Measurements from ENCODE around the gene PEPD. TPM values are rescaled to one million over a fixed set of nuclear protein-coding genes. Genes with fewer than 3 reads are reported as not detected.

PEPD gene
- total RNA-seq, 1 experiment from 2014 or later = 116 TPM

DNA sequence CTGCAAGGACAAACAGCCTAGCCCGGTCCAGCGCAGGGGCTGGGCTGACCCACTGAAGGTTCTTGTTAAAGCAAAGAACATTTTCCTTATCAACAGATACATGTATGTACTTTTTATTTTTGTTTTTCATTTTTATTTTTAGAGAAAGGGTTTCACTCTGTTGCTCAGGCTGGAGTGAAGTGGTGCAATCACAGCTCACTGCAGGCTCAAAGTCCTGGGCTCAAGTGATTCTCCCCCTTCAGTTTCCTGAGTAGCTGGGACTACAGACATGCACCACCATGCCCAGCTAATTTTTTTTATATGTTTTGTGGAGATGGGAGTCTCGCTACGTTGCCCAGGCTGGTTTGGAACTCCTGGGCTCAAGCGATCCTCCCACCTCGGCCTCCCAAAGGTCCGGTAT is 100.2 kb downstream of the PEPD start:
- H3K27me3 ChIP-seq (replicated peaks; ENCODE audit: control insufficient read depth, insufficient read depth, low read length) = no peaks in the 10 kb centered on the region
- POLR2A ChIA-PET = no interaction called here
- intact Hi-C loops (cut with micrococcal nuclease; ENCODE audit: unreplicated experiment) = no loop called here

DNA sequence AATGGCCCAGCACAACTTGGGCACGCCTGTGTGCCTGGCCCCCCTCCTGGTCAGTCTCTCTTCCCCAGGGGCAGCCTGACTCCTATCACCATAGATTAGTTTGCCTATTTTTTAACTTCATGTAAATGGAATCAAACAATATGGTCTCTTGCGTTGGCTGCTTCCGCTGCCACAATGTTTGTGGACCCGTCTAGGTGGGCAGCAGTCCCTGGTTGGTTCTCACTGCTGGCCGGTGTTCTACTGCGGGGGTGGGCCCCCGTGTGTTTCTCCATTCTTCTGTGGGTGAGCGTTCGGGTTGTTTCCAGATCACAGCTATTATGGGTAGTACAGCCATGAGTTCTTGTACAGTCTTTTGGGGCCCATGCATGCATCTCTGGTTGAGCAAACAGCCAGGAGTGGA is 100.8 kb downstream of the PEPD start:
- no peaks in the 10 kb centered on the region for H3K27me3 Mint-ChIP-seq (ENCODE audit: insufficient read depth, unreplicated experiment)
- CTCF ChIA-PET = no interaction called here
- Histone ChIP-seq H3K4me3 (ENCODE audit: low read depth, low read length) (no peak overlapping the region), H3K9me3 (no peaks in the 10 kb centered on the region), H3K4me1 (peaks cover 4% of the 10 kb centered on the region; the same call in 1 of the 2 replicates), H3K27me3 (replicated peaks; ENCODE audit: control insufficient read depth, insufficient read depth, low read length) (no peaks in the 10 kb centered on the region), H3K36me3 (ENCODE audit: control insufficient read depth, insufficient read depth, low read length) (no peaks in the 10 kb centered on the region)
- no peaks in the 10 kb centered on the region for H3K9me3 Mint-ChIP-seq (ENCODE audit: unreplicated experiment)
- intact Hi-C loops (cut with micrococcal nuclease; ENCODE audit: unreplicated experiment) = no loop called here
- H3K4me1 Mint-ChIP-seq (ENCODE audit: low read depth, unreplicated experiment) = peaks cover 5% of the 10 kb centered on the region
- H3K27ac Mint-ChIP-seq (ENCODE audit: unreplicated experiment) = no peak overlapping the region
- DNase-seq = no peak
- H3K4me3 Mint-ChIP-seq (ENCODE audit: unreplicated experiment) = no peak overlapping the region
- no peaks in the 10 kb centered on the region for H3K36me3 Mint-ChIP-seq (ENCODE audit: insufficient read depth, unreplicated experiment)
- no peak for TF ChIP-seq CTCF (IDR thresholded peaks at IDR 0.05; ENCODE audit: insufficient read depth in 1 of 2, low read depth in 1 of 2, low read length in 1 of 2, severe bottlenecking in 1 of 2, unreplicated experiment in 1 of 2)
- POLR2A ChIA-PET = no interaction called here
- no TSS peak for BruUV-seq (replicated peaks)

More for the DNA sequence above, 100.2 kb downstream of the PEPD start:
- CTCF ChIA-PET = no interaction called here
- no peak for TF ChIP-seq CTCF (IDR thresholded peaks at IDR 0.05; ENCODE audit: insufficient read depth in 1 of 2, low read depth in 1 of 2, low read length in 1 of 2, severe bottlenecking in 1 of 2, unreplicated experiment in 1 of 2)
- Histone ChIP-seq H3K36me3 (ENCODE audit: control insufficient read depth, insufficient read depth, low read length) (no peaks in the 10 kb centered on the region), H3K4me3 (ENCODE audit: low read depth, low read length) (no peak overlapping the region), H3K4me1 (peaks cover 3% of the 10 kb centered on the region; the same call in 1 of the 2 replicates), H3K9me3 (no peaks in the 10 kb centered on the region)
- H3K9me3 Mint-ChIP-seq (ENCODE audit: unreplicated experiment) = no peaks in the 10 kb centered on the region
- no peaks in the 10 kb centered on the region for H3K27me3 Mint-ChIP-seq (ENCODE audit: insufficient read depth, unreplicated experiment)
- no peak overlapping the region for H3K4me3 Mint-ChIP-seq (ENCODE audit: unreplicated experiment)
- H3K27ac Mint-ChIP-seq (ENCODE audit: unreplicated experiment) = no peak overlapping the region
- no peaks in the 10 kb centered on the region for H3K36me3 Mint-ChIP-seq (ENCODE audit: insufficient read depth, unreplicated experiment)
- BruUV-seq (replicated peaks) = no TSS peak
- DNase-seq = no peak
- peaks cover 4% of the 10 kb centered on the region for H3K4me1 Mint-ChIP-seq (ENCODE audit: low read depth, unreplicated experiment)

- BruUV-seq (replicated peaks) = no TSS peak
- H3K36me3 ChIP-seq (ENCODE audit: control insufficient read depth, insufficient read depth, low read length) = 0 out of 2 replicates have a peak, but pooled peaks cover 1% of the 10 kb centered on the region
- DNase-seq = no peak
- H3K4me1 ChIP-seq = peaks cover 4% of the 10 kb centered on the region; the same call in 1 of the 2 replicates
- no peaks in the 10 kb centered on the region for H3K9me3 Mint-ChIP-seq (ENCODE audit: unreplicated experiment)
- TF ChIP-seq CTCF (IDR thresholded peaks at IDR 0.05; ENCODE audit: insufficient read depth in 1 of 2, low read depth in 1 of 2, low read length in 1 of 2, severe bottlenecking in 1 of 2, unreplicated experiment in 1 of 2) = no peak
- H3K27me3 Mint-ChIP-seq (ENCODE audit: insufficient read depth, unreplicated experiment) = no peaks in the 10 kb centered on the region
- H3K27ac Mint-ChIP-seq (ENCODE audit: unreplicated experiment) = no peak overlapping the region
- intact Hi-C loops (cut with micrococcal nuclease; ENCODE audit: unreplicated experiment) = loop anchor here (10.0 kb wide), 1 partner anchor 215 kb away; no protein-coding TSS in a partner anchor
- H3K36me3 Mint-ChIP-seq (ENCODE audit: insufficient read depth, unreplicated experiment) = no peaks in the 10 kb centered on the region
- H3K27me3 ChIP-seq (replicated peaks; ENCODE audit: control insufficient read depth, insufficient read depth, low read length) = no peaks in the 10 kb centered on the region
- H3K4me3 Mint-ChIP-seq (ENCODE audit: unreplicated experiment) = no peak overlapping the region
- peaks cover 5% of the 10 kb centered on the region for H3K4me1 Mint-ChIP-seq (ENCODE audit: low read depth, unreplicated experiment)
- H3K9me3 ChIP-seq = no peaks in the 10 kb centered on the region
- ChIA-PET POLR2A (no interaction called here), CTCF (interaction anchor here (1.1 kb wide), 1 partner anchor 358 kb away, joined by 3 read pairs; no protein-coding TSS in a partner anchor)
- no peak overlapping the region for H3K4me3 ChIP-seq (ENCODE audit: low read depth, low read length)
These were observed 101.8 kb downstream of the PEPD start for GRCh38 chr19:33419788-33420130.
